Activated naive CD4-positive, alpha-beta T cell treated with anti-CD3 and anti-CD28 coated beads, Interleukin-2, amount 10 ng/mL, durations not matched to agents 7 days and 5 days (primary cell): ENCODE results near the gene PPIL6.

Experiments
- CTCF ChIA-PET: fragments of 350-600 bp; sonication (Branson Sonifier 250); formaldehyde crosslinking; loops from one replicate; lab custom pipeline; 2021; ENCODE audit warnings: antibody characterized with exemption; lab: Charles Lee
- DNase-seq: peaks from one replicate; pipeline ENCODE4 v3.0.0-alpha.2; 2020
- H3K27ac Mint-ChIP-seq: one replicate; pipeline ENCODE4 v1.8.0; 2021; ENCODE audit warnings: mild to moderate bottlenecking, moderate library complexity, mixed read lengths
- H3K27me3 Mint-ChIP-seq: one replicate; pipeline ENCODE4 v1.8.0; 2021; ENCODE audit warnings: mild to moderate bottlenecking, mixed read lengths
- H3K36me3 Mint-ChIP-seq: one replicate; pipeline ENCODE4 v1.8.0; 2021; ENCODE audit warnings: mixed read lengths
- H3K4me1 Mint-ChIP-seq: one replicate; pipeline ENCODE4 v1.8.0; 2021; ENCODE audit warnings: mixed read lengths
- H3K4me3 Mint-ChIP-seq: one replicate; pipeline ENCODE4 v1.8.0; 2021; ENCODE audit warnings: mild to moderate bottlenecking, moderate library complexity, mixed read lengths
- H3K9me3 Mint-ChIP-seq: one replicate; pipeline ENCODE4 v1.8.0; 2021; ENCODE audit warnings: mixed read lengths

Gene PPIL6

DNA sequence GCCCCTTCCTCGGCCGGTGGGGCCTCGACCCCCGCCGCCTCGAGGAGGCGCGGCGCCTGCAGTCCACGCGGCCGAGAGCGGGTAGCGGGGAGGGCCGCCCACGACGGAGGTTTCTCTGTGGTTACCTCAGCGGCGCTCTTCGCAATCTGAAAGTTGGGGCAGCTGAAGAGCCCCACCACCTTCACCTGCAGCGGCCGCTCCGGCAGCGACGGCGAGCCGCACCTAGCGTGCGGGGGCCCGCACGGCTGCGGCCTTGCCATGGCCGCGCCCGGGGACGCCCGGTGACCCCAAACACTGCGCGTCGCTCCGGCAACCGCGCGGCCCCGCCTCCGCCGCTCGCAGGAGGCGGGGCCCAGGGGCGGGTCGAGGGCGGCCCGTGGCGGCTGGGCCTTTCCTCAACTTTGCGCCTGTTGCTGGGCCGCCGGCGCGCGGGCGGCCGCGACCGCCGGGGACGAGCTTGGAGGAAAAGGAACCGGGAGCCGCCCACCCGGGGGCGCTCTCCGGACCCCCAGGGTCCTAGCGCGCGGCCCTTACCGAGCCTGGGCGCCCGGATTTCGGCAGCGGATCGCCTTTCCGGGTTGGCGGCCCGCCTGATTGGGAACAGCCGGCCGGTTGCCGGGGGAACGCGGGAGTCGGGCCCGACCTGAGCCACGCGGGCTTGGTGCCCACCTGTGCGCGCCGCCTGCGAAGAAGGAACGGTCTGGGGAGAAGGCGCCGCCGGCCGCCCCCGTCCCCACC lies at the start of gene PPIL6, which contains the start of gene SMPD2:
PPIL6 (minus strand) TSS at position 298 of the 738 bp plus-strand sequence; CDS start at position 260, 38 bp downstream.
SMPD2 (plus strand) TSS at position 394 of the 738 bp plus-strand sequence. CDS start 398 bp downstream, outside the sequence.
- peaks cover 10% of the 10 kb centered on the region for H3K27me3 Mint-ChIP-seq
- peaks cover 29% of the 10 kb centered on the region for H3K4me1 Mint-ChIP-seq
- H3K4me3 Mint-ChIP-seq = peak within 1 kb of the TSS; percentile 94
- H3K9me3 Mint-ChIP-seq = no peaks in the 10 kb centered on the region
- CTCF ChIA-PET = interaction anchor here (1.0 to 4.1 kb wide), 6 partner anchors 10 to 254 kb away, joined by 3 to 35 read pairs (median 5); partner anchors contain the start of genes CD164 and MICAL1
- peaks cover 26% of the 10 kb centered on the region for H3K36me3 Mint-ChIP-seq
- peak within 1 kb of the TSS; percentile 87 for H3K27ac Mint-ChIP-seq
- DNase-seq = peak; percentile 83

DNA sequence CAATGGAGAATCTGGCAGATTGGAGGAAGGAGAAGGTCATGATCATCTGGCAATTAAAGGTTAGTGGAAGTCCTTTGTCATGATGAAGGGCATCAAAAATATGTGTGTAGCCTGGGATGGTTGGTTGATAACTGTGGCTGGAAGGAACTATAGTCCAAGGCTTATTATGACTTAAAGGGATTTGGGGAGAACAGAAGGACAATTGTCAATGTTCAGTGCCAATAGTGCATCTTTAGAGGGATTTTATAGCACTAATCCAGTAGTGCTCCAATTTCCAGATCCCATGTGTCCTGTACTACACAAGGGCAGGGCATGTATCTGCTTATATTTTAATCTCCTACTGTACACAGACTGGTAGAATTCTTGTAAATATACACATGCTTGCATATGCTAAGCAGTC lies 47.6 kb upstream of the PPIL6 start:
- no peak overlapping the region for H3K4me3 Mint-ChIP-seq
- CTCF ChIA-PET = no interaction called here
- no peaks in the 10 kb centered on the region for H3K36me3 Mint-ChIP-seq

DNA sequence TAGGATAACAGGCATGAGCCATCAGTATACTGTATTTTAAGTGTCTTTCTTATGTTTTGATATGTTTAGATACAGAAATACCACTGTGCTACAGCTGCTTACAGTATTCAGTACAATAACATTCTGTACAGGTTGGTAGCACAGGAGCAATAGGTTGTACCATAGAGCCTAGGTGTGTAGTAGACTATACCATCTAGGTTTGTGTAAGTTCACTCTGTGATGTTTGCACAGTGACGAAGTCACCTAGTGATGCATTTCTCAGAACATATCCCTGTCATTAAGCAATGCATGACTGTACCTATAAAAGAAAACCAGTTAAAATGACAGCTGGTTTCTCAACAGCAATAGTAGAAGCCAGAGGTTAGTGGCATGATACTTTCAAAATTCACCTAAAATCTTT lies 45.6 kb upstream of the PPIL6 start:
- peaks cover 7% of the 10 kb centered on the region for H3K27me3 Mint-ChIP-seq
- peaks cover 33% of the 10 kb centered on the region for H3K4me1 Mint-ChIP-seq
- peaks cover 2% of the 10 kb centered on the region for H3K9me3 Mint-ChIP-seq
- no peak for DNase-seq
- no peak overlapping the region for H3K4me3 Mint-ChIP-seq
- H3K36me3 Mint-ChIP-seq = peaks cover 11% of the 10 kb centered on the region
- no peak overlapping the region for H3K27ac Mint-ChIP-seq
- CTCF ChIA-PET = no interaction called here

More for the DNA sequence above, 47.6 kb upstream of the PPIL6 start:
- Mint-ChIP-seq H3K27me3 (peaks cover 7% of the 10 kb centered on the region), H3K27ac (no peak overlapping the region), H3K4me1 (peaks cover 31% of the 10 kb centered on the region), H3K9me3 (no peaks in the 10 kb centered on the region)
- no peak for DNase-seq

DNA sequence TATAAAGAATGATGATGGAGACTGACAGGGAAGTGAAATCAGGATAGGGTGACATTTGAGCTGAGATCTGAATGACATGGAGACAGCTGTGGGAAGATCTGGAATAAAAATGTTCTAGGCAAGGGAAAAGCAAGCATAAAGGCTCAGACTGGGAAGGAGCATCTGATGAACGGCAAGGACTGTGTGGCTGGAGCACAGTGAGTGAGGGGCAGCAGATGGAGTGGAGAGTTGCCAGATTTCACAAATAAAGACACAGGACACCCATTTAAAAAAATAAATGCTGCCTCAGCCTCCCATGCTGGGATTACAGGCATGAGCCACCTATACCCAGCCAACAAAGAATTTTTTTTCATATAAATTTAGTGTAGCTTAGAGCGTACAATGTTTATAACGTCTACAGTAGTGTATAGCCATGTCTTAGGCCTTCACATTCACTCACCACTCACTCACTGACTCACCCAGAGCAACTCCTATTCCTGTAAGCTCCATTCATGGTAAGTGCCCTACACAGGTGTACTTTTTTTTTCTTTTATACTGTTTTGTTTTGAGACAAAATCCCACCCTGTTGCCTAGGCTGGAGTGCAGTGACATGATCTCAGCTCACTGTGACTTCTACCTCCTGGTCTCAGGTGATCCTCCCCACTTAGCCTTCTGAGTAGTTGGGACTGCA lies 45.0 kb upstream of the PPIL6 start:
- peaks cover 2% of the 10 kb centered on the region for H3K9me3 Mint-ChIP-seq
- peaks cover 34% of the 10 kb centered on the region for H3K4me1 Mint-ChIP-seq
- CTCF ChIA-PET = no interaction called here
- no peak for DNase-seq
- H3K27ac Mint-ChIP-seq = no peak overlapping the region
- H3K27me3 Mint-ChIP-seq = peaks cover 7% of the 10 kb centered on the region
- H3K36me3 Mint-ChIP-seq = peaks cover 18% of the 10 kb centered on the region
- H3K4me3 Mint-ChIP-seq = no peak overlapping the region

DNA sequence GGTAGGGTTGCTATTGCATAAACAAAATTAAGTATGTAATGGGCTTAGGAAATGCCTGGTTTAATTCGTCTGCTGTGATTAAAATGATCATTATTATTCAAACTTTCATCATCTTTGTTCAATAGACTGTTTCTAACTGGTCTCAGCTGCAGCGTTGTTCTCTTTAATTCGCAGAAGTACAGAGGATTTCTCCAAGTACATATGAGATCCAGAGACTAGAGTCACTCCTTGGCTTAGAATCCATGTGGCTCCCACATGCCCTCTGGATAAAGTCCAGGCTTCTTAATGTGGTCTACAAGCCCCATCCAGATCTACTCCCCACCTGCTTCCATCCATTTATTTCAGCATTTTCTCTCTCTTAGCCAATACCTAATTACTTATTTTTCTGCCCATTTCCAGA lies 43.7 kb upstream of the PPIL6 start:
- peaks cover 7% of the 10 kb centered on the region for H3K27me3 Mint-ChIP-seq
- H3K36me3 Mint-ChIP-seq = peaks cover 27% of the 10 kb centered on the region
- DNase-seq = no peak
- CTCF ChIA-PET = no interaction called here
- H3K9me3 Mint-ChIP-seq = peaks cover 2% of the 10 kb centered on the region
- peak overlapping the region; percentile 3 for H3K27ac Mint-ChIP-seq
- peak overlapping the region; percentile 55 for H3K4me3 Mint-ChIP-seq
- peaks cover 41% of the 10 kb centered on the region for H3K4me1 Mint-ChIP-seq

DNA sequence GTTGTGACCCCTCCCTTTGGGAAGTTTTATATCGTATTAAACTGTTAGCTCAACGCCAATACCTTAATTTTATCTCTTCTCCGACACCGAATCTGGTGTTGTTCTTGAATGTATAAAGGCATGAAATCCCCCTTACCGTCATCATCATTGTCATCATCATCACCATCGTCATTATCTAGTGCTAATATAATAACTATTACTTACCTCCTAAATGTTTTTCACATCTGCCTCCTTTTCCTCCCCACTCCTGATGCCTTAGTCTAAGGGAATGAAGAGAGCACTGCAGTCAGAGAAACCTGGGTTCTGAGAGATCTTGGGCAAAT lies 43.3 kb upstream of the PPIL6 start:
- peaks cover 32% of the 10 kb centered on the region for H3K36me3 Mint-ChIP-seq
- H3K4me1 Mint-ChIP-seq = peaks cover 45% of the 10 kb centered on the region
- peaks cover 2% of the 10 kb centered on the region for H3K9me3 Mint-ChIP-seq
- peaks cover 7% of the 10 kb centered on the region for H3K27me3 Mint-ChIP-seq
- CTCF ChIA-PET = no interaction called here
- H3K4me3 Mint-ChIP-seq = peak overlapping the region; percentile 55
- peak overlapping the region; percentile 24 for H3K27ac Mint-ChIP-seq
- no peak for DNase-seq

DNA sequence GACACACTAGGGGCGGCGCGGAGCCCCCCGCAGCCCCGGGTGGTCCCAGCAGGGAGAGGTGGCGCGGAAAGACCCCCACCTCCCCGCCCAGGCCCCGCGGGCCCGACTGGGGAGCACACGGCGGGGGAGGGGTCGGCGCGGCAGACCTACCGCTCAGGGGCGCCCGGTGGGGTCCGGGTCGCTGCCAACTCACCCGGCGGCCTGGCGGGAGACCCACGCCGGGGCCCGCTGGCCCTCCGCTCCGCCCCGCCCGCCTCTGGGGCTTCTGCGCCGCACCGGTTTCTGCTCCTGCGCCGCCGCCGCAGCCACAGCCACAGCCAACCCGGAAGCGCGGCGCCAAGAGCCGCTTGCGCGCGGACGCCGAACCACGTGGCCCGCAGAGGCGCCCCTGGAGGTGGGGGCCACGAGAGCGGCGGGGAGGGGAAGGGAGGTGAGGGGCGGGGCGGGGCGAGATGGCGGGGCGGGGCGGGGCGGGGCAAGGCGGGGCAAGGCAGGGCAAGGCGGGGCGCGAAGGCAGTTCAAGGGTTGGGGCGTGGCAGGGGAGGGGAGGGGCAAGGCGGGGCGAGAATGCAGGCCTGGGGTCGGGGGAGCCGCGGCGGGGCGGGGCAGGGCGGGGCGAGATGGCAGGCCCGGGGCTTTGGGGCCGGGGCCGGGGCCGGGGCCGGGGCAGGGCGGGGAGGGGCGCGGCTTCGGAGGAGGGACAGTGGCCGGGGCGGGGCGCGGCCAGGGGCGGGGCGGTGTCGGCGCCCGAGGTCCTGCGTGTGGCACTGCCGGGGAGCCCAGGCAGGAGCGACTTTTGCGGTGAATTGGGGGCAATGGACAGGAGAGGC lies 42.7 kb upstream of the PPIL6 start, which contains the start of gene ZBTB24:
ZBTB24 (minus strand) TSS at position 315 of the 830 bp plus-strand sequence. CDS start 1,193 bp downstream, outside the sequence.
- H3K36me3 Mint-ChIP-seq = peaks cover 37% of the 10 kb centered on the region
- peaks cover 7% of the 10 kb centered on the region for H3K27me3 Mint-ChIP-seq
- H3K4me1 Mint-ChIP-seq = peaks cover 51% of the 10 kb centered on the region
- peak within 1 kb of the TSS; percentile 94 for H3K4me3 Mint-ChIP-seq
- CTCF ChIA-PET = interaction anchor here (0.9 kb wide), 1 partner anchor 26 kb away, joined by 4 read pairs; no protein-coding TSS in a partner anchor
- H3K9me3 Mint-ChIP-seq = peaks cover 2% of the 10 kb centered on the region
- DNase-seq = peak; percentile 92
- peak within 1 kb of the TSS; percentile 90 for H3K27ac Mint-ChIP-seq

DNA sequence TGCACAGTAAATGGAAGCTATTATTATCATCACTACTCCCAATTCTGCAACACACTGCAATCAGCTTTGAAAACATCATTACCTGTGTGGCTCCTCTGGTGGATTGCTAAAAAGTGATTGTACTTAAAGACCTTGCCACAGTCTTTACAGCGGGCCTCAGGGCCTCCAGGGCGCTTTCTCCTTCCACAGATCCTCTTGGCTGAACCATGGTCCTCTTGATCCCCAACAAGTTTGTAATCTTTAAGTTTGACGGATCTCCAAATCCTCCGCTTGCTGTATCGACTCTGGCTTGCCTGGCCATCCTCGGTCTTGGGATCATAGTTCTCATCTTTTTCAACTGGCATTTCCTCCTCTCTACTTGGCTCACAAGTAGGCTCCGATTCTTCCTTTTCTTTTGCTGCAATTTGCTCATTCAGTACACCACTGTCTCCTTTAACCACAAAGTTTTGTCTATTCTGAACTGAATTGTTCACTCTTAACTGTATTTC lies 40.6 kb upstream of the PPIL6 start:
- CTCF ChIA-PET = interaction anchor here (1.0 to 1.8 kb wide), 3 partner anchors 10 to 98 kb away, joined by 3 to 5 read pairs (median 3); partner anchors contain the start of gene CD164
- Mint-ChIP-seq H3K27me3 (peaks cover 7% of the 10 kb centered on the region), H3K9me3 (peaks cover 2% of the 10 kb centered on the region), H3K4me1 (peaks cover 70% of the 10 kb centered on the region), H3K27ac (peak overlapping the region; percentile 90), H3K4me3 (peak overlapping the region; percentile 94), H3K36me3 (peaks cover 56% of the 10 kb centered on the region)
- DNase-seq = no peak

DNA sequence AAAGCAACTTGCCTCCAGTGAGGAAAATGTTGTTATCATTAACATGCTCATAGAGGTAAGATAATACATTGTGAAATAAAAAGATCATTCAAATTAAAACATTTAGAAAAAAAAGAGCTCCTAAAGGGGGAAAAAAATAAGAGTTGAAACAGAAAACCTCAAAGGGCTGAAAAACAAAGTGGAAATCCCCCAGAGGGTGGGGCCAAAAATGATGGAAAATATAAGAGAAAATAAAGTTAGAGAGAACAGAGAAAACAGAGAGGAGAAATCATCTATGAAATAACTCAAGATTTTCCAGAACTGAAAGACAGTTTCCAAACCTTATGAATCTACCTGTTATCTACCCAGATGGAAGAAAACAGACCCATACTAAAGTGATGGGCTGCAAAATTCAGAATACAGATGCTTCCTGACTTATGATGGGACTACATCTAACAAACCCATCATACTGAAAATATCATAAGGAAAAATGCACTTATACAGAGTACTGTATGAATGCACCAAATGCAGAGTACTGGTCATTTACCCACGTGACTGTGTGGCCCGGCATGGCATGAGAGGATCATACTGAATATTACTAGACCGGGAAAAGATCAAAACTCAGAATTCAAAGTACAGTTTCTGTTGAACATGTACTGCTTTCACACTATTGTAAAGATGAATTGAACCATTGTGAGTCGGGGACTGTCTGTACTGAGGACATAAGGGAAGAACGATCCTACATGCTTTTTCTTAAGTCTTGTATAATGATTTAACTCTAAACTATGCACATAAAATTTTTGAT lies 38.6 kb upstream of the PPIL6 start:
- no peaks in the 10 kb centered on the region for H3K27me3 Mint-ChIP-seq
- CTCF ChIA-PET = interaction anchor here (0.8 to 1.8 kb wide), 2 partner anchors 12 to 13 kb away, joined by 3 to 5 read pairs; no protein-coding TSS in a partner anchor
- peaks cover 2% of the 10 kb centered on the region for H3K9me3 Mint-ChIP-seq
- DNase-seq = no peak
- peaks cover 76% of the 10 kb centered on the region for H3K4me1 Mint-ChIP-seq
- peak overlapping the region; percentile 74 for H3K4me3 Mint-ChIP-seq
- peak overlapping the region; percentile 81 for H3K27ac Mint-ChIP-seq
- H3K36me3 Mint-ChIP-seq = peaks cover 70% of the 10 kb centered on the region

DNA sequence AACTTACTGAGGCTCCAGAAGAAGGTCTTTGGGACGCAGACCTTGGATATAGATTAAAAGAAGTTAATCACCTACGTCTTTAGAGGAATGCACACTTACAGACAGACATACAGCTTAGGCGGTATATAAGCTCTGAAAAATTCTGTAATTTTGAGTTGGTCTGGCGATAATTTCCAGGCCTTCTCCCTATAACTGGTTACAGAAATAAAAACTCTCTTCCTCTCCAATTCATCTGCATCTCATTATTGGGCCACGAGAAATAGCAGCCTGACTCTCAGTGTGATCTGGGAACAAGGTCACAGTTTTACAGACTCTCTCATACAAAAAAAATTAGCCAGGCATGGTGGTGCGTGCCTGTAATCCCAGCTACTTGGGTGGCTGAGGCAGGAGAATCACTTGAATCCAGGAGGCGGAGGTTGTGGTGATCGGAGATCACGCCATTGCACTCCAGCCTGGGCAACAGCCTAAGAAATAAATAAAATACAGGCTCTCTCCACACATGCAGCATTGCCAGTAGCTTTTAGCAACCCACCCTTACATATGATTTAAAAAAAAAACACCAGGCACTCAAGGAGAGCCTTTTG lies 37.9 kb upstream of the PPIL6 start:
- H3K27me3 Mint-ChIP-seq = no peaks in the 10 kb centered on the region
- H3K27ac Mint-ChIP-seq = peak overlapping the region; percentile 81
- H3K36me3 Mint-ChIP-seq = peaks cover 76% of the 10 kb centered on the region
- CTCF ChIA-PET = interaction anchor here (0.8 kb wide), 1 partner anchor 12 kb away, joined by 3 read pairs; no protein-coding TSS in a partner anchor
- H3K4me3 Mint-ChIP-seq = peak overlapping the region; percentile 74
- H3K4me1 Mint-ChIP-seq = peaks cover 75% of the 10 kb centered on the region
- H3K9me3 Mint-ChIP-seq = peaks cover 2% of the 10 kb centered on the region
- no peak for DNase-seq

DNA sequence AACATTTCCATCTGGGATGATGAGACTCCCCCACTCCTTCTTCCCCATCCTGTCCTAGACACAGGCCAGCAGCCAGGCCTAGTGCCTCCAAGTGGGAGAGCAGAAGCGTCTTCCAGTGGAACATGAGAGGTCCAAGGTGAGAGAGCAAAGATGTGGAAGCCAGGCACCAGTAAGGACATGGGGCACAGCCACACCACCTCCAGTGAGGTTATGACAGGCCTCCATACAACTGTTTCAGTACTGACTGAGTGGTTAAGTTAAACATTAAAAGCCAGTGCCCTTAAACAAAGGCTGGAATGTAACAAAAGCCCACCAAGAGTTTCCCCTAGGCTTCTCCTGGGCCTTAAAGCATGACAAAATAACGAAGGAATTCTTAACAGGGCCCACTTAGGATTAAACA lies 37.3 kb upstream of the PPIL6 start:
- peaks cover 82% of the 10 kb centered on the region for H3K36me3 Mint-ChIP-seq
- DNase-seq = no peak
- H3K4me3 Mint-ChIP-seq = peak overlapping the region; percentile 74
- H3K9me3 Mint-ChIP-seq = peaks cover 2% of the 10 kb centered on the region
- H3K27ac Mint-ChIP-seq = peak overlapping the region; percentile 64
- CTCF ChIA-PET = interaction anchor here (1.3 kb wide), 1 partner anchor 14 kb away, joined by 3 read pairs; no protein-coding TSS in a partner anchor
- peaks cover 81% of the 10 kb centered on the region for H3K4me1 Mint-ChIP-seq
- no peaks in the 10 kb centered on the region for H3K27me3 Mint-ChIP-seq

DNA sequence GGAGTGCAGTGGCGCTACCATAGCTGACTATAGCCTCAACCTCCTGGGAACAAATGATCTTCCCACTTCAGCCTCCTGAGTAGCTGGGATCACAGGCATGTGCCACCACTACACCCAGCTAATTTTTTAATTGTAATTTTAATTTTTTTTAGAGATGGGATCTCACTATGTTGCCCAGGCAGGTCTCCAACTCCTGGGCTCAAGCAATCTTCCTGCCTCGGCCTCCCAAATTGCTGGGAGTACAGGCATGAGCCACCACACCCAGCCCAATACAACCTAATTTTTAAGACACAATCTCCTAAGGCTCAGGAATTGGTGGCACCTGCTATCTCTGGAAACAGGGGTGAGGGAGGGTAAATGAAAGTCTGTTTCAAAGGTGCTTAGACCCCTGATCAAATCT lies 36.8 kb upstream of the PPIL6 start:
- Mint-ChIP-seq H3K4me3 (peak overlapping the region; percentile 74), H3K4me1 (peaks cover 83% of the 10 kb centered on the region), H3K27ac (peak overlapping the region; percentile 64), H3K27me3 (no peaks in the 10 kb centered on the region), H3K36me3 (peaks cover 86% of the 10 kb centered on the region), H3K9me3 (peaks cover 2% of the 10 kb centered on the region)
- CTCF ChIA-PET = interaction anchor here (1.3 kb wide), 1 partner anchor 15 kb away, joined by 3 read pairs; no protein-coding TSS in a partner anchor
- DNase-seq = no peak
